HL-60 (cell line): ENCODE data around the gene CACNA2D1.

ENCODE experiments used
- GABPA ChIP-seq: IDR thresholded peaks from 2 replicates; pipeline ENCODE4 v1.6.1; 2012; ENCODE audit warnings: low read depth
- POLR2AphosphoS5 ChIP-seq: IDR thresholded peaks from 2 replicates; pipeline ENCODE4 v1.6.1; 2012; ENCODE audit warnings: low read depth
- TF ChIP-seq, protein P1 (sequence below): IDR thresholded peaks from one replicate; pipeline ENCODE4 v1.5.1; 2011; ENCODE audit warnings: low read length, control low read depth, inconsistent platforms; ENCODE audit not compliant: insufficient read depth
- TF ChIP-seq, protein P2 (sequence below): IDR thresholded peaks from 2 replicates; pipeline ENCODE4 v1.6.1; 2012; ENCODE audit warnings: low read depth; ENCODE audit not compliant: insufficient replicate concordance

DNA sequence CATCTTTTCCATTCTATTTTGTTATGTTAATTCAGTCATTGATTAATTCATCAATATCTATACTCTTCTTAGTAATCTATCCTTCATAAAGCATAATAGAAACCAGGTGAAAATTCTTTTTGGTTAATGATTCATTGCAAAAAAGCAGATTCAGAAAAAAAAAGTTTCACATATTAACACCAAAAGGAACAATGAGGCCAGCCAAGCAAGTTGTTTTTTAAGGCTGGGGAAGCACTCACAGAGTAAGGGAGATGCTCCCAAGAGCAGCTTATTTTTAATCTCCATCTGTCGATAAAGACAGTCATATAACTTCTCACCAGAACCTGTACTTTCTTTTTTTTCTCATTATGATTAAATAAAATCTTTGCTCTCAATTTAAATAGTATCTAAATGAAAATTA lies 95.8 kb downstream of the CACNA2D1 start:
- TF ChIP-seq, protein P1, sequence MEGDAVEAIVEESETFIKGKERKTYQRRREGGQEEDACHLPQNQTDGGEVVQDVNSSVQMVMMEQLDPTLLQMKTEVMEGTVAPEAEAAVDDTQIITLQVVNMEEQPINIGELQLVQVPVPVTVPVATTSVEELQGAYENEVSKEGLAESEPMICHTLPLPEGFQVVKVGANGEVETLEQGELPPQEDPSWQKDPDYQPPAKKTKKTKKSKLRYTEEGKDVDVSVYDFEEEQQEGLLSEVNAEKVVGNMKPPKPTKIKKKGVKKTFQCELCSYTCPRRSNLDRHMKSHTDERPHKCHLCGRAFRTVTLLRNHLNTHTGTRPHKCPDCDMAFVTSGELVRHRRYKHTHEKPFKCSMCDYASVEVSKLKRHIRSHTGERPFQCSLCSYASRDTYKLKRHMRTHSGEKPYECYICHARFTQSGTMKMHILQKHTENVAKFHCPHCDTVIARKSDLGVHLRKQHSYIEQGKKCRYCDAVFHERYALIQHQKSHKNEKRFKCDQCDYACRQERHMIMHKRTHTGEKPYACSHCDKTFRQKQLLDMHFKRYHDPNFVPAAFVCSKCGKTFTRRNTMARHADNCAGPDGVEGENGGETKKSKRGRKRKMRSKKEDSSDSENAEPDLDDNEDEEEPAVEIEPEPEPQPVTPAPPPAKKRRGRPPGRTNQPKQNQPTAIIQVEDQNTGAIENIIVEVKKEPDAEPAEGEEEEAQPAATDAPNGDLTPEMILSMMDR: no peak
- TF ChIP-seq, protein P2, sequence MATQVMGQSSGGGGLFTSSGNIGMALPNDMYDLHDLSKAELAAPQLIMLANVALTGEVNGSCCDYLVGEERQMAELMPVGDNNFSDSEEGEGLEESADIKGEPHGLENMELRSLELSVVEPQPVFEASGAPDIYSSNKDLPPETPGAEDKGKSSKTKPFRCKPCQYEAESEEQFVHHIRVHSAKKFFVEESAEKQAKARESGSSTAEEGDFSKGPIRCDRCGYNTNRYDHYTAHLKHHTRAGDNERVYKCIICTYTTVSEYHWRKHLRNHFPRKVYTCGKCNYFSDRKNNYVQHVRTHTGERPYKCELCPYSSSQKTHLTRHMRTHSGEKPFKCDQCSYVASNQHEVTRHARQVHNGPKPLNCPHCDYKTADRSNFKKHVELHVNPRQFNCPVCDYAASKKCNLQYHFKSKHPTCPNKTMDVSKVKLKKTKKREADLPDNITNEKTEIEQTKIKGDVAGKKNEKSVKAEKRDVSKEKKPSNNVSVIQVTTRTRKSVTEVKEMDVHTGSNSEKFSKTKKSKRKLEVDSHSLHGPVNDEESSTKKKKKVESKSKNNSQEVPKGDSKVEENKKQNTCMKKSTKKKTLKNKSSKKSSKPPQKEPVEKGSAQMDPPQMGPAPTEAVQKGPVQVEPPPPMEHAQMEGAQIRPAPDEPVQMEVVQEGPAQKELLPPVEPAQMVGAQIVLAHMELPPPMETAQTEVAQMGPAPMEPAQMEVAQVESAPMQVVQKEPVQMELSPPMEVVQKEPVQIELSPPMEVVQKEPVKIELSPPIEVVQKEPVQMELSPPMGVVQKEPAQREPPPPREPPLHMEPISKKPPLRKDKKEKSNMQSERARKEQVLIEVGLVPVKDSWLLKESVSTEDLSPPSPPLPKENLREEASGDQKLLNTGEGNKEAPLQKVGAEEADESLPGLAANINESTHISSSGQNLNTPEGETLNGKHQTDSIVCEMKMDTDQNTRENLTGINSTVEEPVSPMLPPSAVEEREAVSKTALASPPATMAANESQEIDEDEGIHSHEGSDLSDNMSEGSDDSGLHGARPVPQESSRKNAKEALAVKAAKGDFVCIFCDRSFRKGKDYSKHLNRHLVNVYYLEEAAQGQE: no peak
- no peak for TF ChIP-seq POLR2AphosphoS5
- no peak for TF ChIP-seq GABPA
